K562 (cell line): ENCODE results near the gene SYT17. TPM values are rescaled to one million over a fixed set of nuclear protein-coding genes. Genes with fewer than 3 reads are reported as not detected.

Experiments used
- ATAC-seq: fragments of 200-7000 bp; cut with Tn5 transposase; 3 replicates; pipeline ENCODE4 v1.9.1; 2020; ENCODE audit warnings: moderate library complexity
- BruUV-seq: library from RNA; stranded (reverse); fragments of 400-500 nt; replicated peaks from 2 replicates; lab custom pipeline; 2021; lab: Mats Ljungman, UMichigan
- CTCF ChIA-PET: fragments of 300-600 bp; formaldehyde crosslinking; extraction: SDS; loops from one replicate; lab custom pipeline; 2021; ENCODE audit warnings: low intra/inter-chr PET ratio; lab: Yijun Ruan, JAX
- POLR2A ChIA-PET: fragments of 300-600, 350-650 bp; sonication (Branson Sonifier 250); formaldehyde crosslinking; extraction: SDS; loops from one replicate; lab custom pipeline; 2021; ENCODE audit warnings: antibody characterized with exemption, inconsistent platforms; lab: Yijun Ruan, JAX
- DNase-seq, 4 experiments: peaks; one replicate each; pipeline versions ENCODE4 v3.0.0 to v3.0.0-alpha.2; 2011 to 2018; ENCODE audit warnings: low spot score in 3 of 4, mixed read lengths in 3 of 4; ENCODE audit errors: extremely low read depth in 1 of 4
- FAIRE-seq: peaks from 2 replicates; lab custom pipeline; 2011; peaks lifted over from hg19 to GRCh38; lab: Jason Lieb, UNC
- H2AFZ ChIP-seq: 2 replicates; pipeline ENCODE4 v1.6.0; 2011; ENCODE audit warnings: low read depth, low read length, control low read depth, inconsistent platforms
- H3K27ac ChIP-seq: fragments of 200-600 bp; 3 replicates; pipeline ENCODE4 v1.8.0; 2011; ENCODE audit warnings: low read depth, mild to moderate bottlenecking, control low read depth, inconsistent platforms, low read length, moderate library complexity, mixed read lengths; ENCODE audit errors: extremely low read depth
- H3K27me3 ChIP-seq, 2 experiments: fragments of 300-600 bp in 1 of 2; 2 replicates in 1 of 2; 3 replicates in 1 of 2; pipeline versions ENCODE4 v1.6.0 to v1.8.0; 2011; ENCODE audit warnings: inconsistent platforms in 2 of 2, low read length in 2 of 2, mild to moderate bottlenecking in 1 of 2, mixed read lengths in 1 of 2, moderate library complexity in 1 of 2; ENCODE audit not compliant: control insufficient read depth in 2 of 2, insufficient read depth in 2 of 2
- H3K36me3 ChIP-seq: fragments of 300-600 bp; 3 replicates; pipeline ENCODE4 v1.8.0; 2011; ENCODE audit warnings: mild to moderate bottlenecking, low read length, inconsistent platforms; ENCODE audit not compliant: control insufficient read depth, insufficient read depth
- H3K4me1 ChIP-seq, 2 experiments: fragments of 200-600 bp in 1 of 2; replicated peaks in 1 of 2; 2 replicates in 1 of 2; 3 replicates in 1 of 2; pipeline versions ENCODE4 v1.5.1 to v1.8.0; 2011; ENCODE audit warnings: inconsistent platforms in 2 of 2, low read length in 2 of 2, mild to moderate bottlenecking in 1 of 2, mixed read lengths in 1 of 2, moderate library complexity in 1 of 2; ENCODE audit not compliant: control insufficient read depth in 2 of 2, insufficient read depth in 2 of 2
- H3K4me2 ChIP-seq: 2 replicates; pipeline ENCODE4 v1.6.1; 2011; ENCODE audit warnings: low read length, control low read depth, inconsistent platforms, mixed read lengths; ENCODE audit not compliant: insufficient read depth
- H3K4me3 ChIP-seq: fragments of 200-600 bp; sonication (generic), shearing (Covaris generic); 2 replicates; pipeline ENCODE4 v1.5.1; 2016; ENCODE audit warnings: control low read depth, inconsistent platforms
- H3K79me2 ChIP-seq: fragments of 200-600 bp; 3 replicates; pipeline ENCODE4 v1.8.0; 2011; ENCODE audit warnings: low read length, inconsistent platforms; ENCODE audit not compliant: control insufficient read depth, insufficient read depth
- H3K9ac ChIP-seq, 2 experiments: 2 replicates each; pipeline versions ENCODE4 v1.6.0 to v1.6.1; 2011; ENCODE audit warnings: low read depth in 2 of 2, low read length in 2 of 2, control low read depth in 1 of 2, inconsistent platforms in 1 of 2, mild to moderate bottlenecking in 1 of 2, mixed read lengths in 1 of 2; ENCODE audit not compliant: insufficient read depth in 1 of 2
- H3K9me1 ChIP-seq: one replicate; pipeline ENCODE4 v1.6.0; 2011; ENCODE audit warnings: inconsistent platforms, mild to moderate bottlenecking, low read length, moderate library complexity; ENCODE audit not compliant: control insufficient read depth, insufficient read depth
- H3K9me3 ChIP-seq: replicated peaks from 2 replicates; pipeline ENCODE4 v1.5.1; 2011; ENCODE audit warnings: low read depth, low read length, inconsistent platforms; ENCODE audit not compliant: control insufficient read depth, insufficient read depth
- H4K20me1 ChIP-seq: replicated peaks from 2 replicates; pipeline ENCODE4 v1.6.1; 2011; ENCODE audit warnings: low read length, inconsistent platforms, mixed read lengths; ENCODE audit not compliant: control insufficient read depth, insufficient read depth
- BHLHE40 ChIP-seq: IDR thresholded peaks from 2 replicates; pipeline ENCODE4 v1.6.1; 2011; ENCODE audit warnings: low read length, improper control_type of control experiment
- CEBPB ChIP-seq: fragments of 450-650 bp; IDR thresholded peaks from 2 replicates; pipeline ENCODE4 v1.6.1; 2016; ENCODE audit warnings: missing genetic modification characterization, missing compliant biosample characterization
- FOXA3 ChIP-seq, 2 experiments: fragments of 450-650 bp in 1 of 2; sonication (generic) in 1 of 2; formaldehyde crosslinking; IDR thresholded peaks in 1 of 2; conservative IDR thresholded peaks in 1 of 2; 2 replicates each; pipeline versions ENCODE4 v1.4.0 to v1.8.0; 2020 to 2022; ENCODE audit warnings: mild to moderate bottlenecking in 2 of 2, missing genetic modification reagents in 1 of 2
- KDM2B ChIP-seq: fragments of 250-450 bp; sonication (Bioruptor Pico); IDR thresholded peaks from 2 replicates; pipeline ENCODE4 v1.8.0; 2021; ENCODE audit warnings: mild to moderate bottlenecking, moderate library complexity
- NCOA2 ChIP-seq, 2 experiments: fragments of 450-650 bp; IDR thresholded peaks; 2 replicates each; pipeline ENCODE4 v1.6.1; 2018; ENCODE audit warnings: mild to moderate bottlenecking in 2 of 2, moderate library complexity in 1 of 2; ENCODE audit not compliant: partially characterized antibody in 2 of 2
- RBM39 ChIP-seq: fragments of 200-400 bp; formaldehyde crosslinking; optimal IDR thresholded peaks from 2 replicates; pipeline ENCODE3; 2018; ENCODE audit warnings: low read depth, low read length
- SMAD1 ChIP-seq: fragments of 150-350 bp; IDR thresholded peaks from 2 replicates; pipeline ENCODE4 v1.6.1; 2014; ENCODE audit warnings: low read length, low read depth; ENCODE audit not compliant: partially characterized antibody
- ZNF146 ChIP-seq: IDR thresholded peaks from one replicate; pipeline ENCODE4 v1.6.1; 2018; ENCODE audit warnings: missing compliant biosample characterization; ENCODE audit not compliant: unreplicated experiment
- ZNF277 ChIP-seq: fragments of 250-450 bp; sonication (Bioruptor Pico); IDR thresholded peaks from 2 replicates; pipeline ENCODE4 v1.8.0; 2022; ENCODE audit warnings: inconsistent platforms, mild to moderate bottlenecking, moderate library complexity, borderline replicate concordance
- ZNF347 ChIP-seq: fragments of 450-650 bp; formaldehyde crosslinking; IDR thresholded peaks from 2 replicates; pipeline ENCODE4 v1.4.0; 2020; ENCODE audit warnings: low read depth, mild to moderate bottlenecking, moderate library complexity
- ZNF584 ChIP-seq: fragments of 200-800 bp; sonication (Bioruptor generic); IDR thresholded peaks from 2 replicates; pipeline ENCODE4 v1.6.1; 2016; ENCODE audit warnings: low read depth, mild to moderate bottlenecking, missing genetic modification characterization, missing compliant biosample characterization
- ZNF77 ChIP-seq: fragments of 250-450 bp; sonication (Bioruptor Pico); IDR thresholded peaks from 2 replicates; pipeline ENCODE4 v1.5.0; 2020
- WGBS: fragments of 100-300 bp; shearing (Covaris generic); methylation state at CpG from one replicate; pipeline ENCODE4 v1.1.6; 2016; ENCODE audit warnings: low coverage, mixed read lengths; ENCODE audit not compliant: insufficient coverage; ENCODE audit errors: missing lambda C conversion rate; 5-methylcytosine and 5-hydroxymethylcytosine counted together
- in situ Hi-C: fragments of 300-500 bp; cut with MboI; formaldehyde crosslinking; loops from 4 replicates; pipeline ENCODE4 v1.15.0; 2018; ENCODE audit warnings: inconsistent platforms, mixed read lengths
- intact Hi-C: fragments of 100-400 bp; cut with micrococcal nuclease; formaldehyde crosslinking; loops from 2 replicates; pipeline ENCODE4 v1.14.2; 2022
- polyA plus RNA-seq, 8 experiments: library from polyadenylated mRNA; depleted of rRNA in 4 of 8; stranded (reverse) in 5 of 8; unstranded in 3 of 8; fragments of >200 nt; fragmentation: Nextera tagmentation in 2 of 8; fragmentation: Illumina TruSeq in 1 of 8; extraction: Ambion mirVana in 2 of 8; extraction: Trizol in 1 of 8; gene quantifications; 2 replicates each; pipeline versions ENCODE4 v1.2.1 to v1.2.3, GENCODE V29; 2011 to 2014; ENCODE audit warnings: inconsistent platforms in 1 of 8, missing spikeins in 1 of 8
- total RNA-seq, 7 experiments: library from RNA; depleted of rRNA in 6 of 7; stranded (reverse); fragments of >200 nt in 6 of 7; fragmentation: Illumina TruSeq in 2 of 7; extraction: Trizol in 2 of 7; gene quantifications; 2 replicates each; pipeline versions ENCODE4 v1.2.1 to v1.2.3, GENCODE V29; 2011 to 2021; ENCODE audit warnings: low replicate concordance in 1 of 7
- TF ChIP-seq, protein P1 (sequence below): fragments of 450-650 bp; formaldehyde crosslinking; IDR thresholded peaks from 2 replicates; pipeline ENCODE4 v1.4.0; 2020; ENCODE audit warnings: mild to moderate bottlenecking, mixed read lengths

SYT17 gene
- total and polyA plus RNA-seq, 9 of the 15 experiments (the other 6 are each of a cell fraction or from before 2014, with no cell fraction given): not detected

- TF ChIP-seq ZNF277 (CRISPR knock-in tag) (no peak), KDM2B (CRISPR knock-in tag) (no peak), ZNF347 (CRISPR knock-in tag) (no peak), ZNF77 (CRISPR knock-in tag) (no peak), ZNF146 (CRISPR knock-in tag) (no peak), ZNF584 (CRISPR knock-in tag) (no peak), RBM39 (no peak), NCOA2 (IDR thresholded peaks at IDR 0.05; ENCODE audit: partially characterized antibody in 2 of 2) (no peak)
Observed at GRCh38 chr16:19137201-19138128, 30.6 kb upstream of the SYT17 start (continued).

DNA sequence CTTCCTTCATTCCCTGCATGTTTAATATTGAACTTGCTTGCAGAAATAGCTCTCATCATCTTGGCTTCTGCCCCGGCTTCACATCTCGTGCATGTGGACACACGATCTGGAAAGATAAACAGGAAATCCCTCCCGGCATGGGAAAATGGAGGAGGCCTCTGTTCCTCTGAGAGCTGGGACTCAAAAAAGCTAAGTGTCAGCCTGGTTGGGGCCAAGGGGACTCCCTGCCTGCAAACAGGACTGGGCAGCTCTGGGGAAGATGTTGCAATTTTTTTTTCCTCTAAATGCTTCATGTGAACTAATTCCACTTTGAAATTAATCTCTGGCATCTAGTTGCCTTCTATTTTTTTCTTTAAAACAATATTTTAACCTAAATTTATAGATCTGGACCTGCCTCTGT is 29.4 kb upstream of the SYT17 start:
- intact Hi-C loops: no loop called here
- TF ChIP-seq CEBPB (tag) (0 out of 2 replicates have a peak, but pooled peaks have one; percentile 13), FOXA3 (CRISPR knock-in tag; conservative IDR thresholded peaks at IDR 0.05 in 1 of 2, IDR thresholded peaks at IDR 0.05 in 1 of 2) (0 out of 4 replicates have a peak, but pooled peaks of 1 of the 2 experiments have one; percentile 19), SMAD1 (no peak), BHLHE40 (peak; percentile 46)
- TF ChIP-seq, protein P1, sequence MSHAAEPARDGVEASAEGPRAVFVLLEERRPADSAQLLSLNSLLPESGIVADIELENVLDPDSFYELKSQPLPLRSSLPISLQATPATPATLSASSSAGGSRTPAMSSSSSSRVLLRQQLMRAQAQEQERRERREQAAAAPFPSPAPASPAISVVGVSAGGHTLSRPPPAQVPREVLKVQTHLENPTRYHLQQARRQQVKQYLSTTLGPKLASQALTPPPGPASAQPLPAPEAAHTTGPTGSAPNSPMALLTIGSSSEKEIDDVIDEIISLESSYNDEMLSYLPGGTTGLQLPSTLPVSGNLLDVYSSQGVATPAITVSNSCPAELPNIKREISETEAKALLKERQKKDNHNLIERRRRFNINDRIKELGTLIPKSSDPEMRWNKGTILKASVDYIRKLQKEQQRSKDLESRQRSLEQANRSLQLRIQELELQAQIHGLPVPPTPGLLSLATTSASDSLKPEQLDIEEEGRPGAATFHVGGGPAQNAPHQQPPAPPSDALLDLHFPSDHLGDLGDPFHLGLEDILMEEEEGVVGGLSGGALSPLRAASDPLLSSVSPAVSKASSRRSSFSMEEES: no peak
- TF ChIP-seq, all 486 proteins: peak for 3
- in situ Hi-C loops: no loop called here
- Histone ChIP-seq H3K4me3 (no peak overlapping the region), H3K36me3 (no peaks in the 10 kb centered on the region), H3K9me1 (no peaks in the 10 kb centered on the region), H3K79me2 (no peaks in the 10 kb centered on the region), H4K20me1 (no peaks in the 10 kb centered on the region), H3K4me2 (no peak overlapping the region), H2AFZ (no peak overlapping the region), H3K27me3 (peaks cover 10 to 11% of the 10 kb centered on the region in 2 experiments; a peak in 4 of 5 replicates), H3K9ac (no peak overlapping the region), H3K27ac (no peak overlapping the region), H3K9me3 (no peaks in the 10 kb centered on the region), H3K4me1 (peaks cover 10 to 12% of the 10 kb centered on the region in 2 experiments)
- POLR2A ChIA-PET: interaction anchor here (1.0 to 1.5 kb wide), 3 partner anchors 9 to 21 kb away, joined by 3 to 6 read pairs (median 3); no protein-coding TSS in a partner anchor
- CTCF ChIA-PET: no interaction called here
- DNase-seq (no peak), ATAC-seq (no peak), FAIRE-seq (no peak)
- BruUV-seq: no TSS peak
- 11% methylated on average over 4 of the region's 4 CpGs for WGBS
